ENCODE results near the gene CDK5RAP1.

The CDK5RAP1 gene

DNA sequence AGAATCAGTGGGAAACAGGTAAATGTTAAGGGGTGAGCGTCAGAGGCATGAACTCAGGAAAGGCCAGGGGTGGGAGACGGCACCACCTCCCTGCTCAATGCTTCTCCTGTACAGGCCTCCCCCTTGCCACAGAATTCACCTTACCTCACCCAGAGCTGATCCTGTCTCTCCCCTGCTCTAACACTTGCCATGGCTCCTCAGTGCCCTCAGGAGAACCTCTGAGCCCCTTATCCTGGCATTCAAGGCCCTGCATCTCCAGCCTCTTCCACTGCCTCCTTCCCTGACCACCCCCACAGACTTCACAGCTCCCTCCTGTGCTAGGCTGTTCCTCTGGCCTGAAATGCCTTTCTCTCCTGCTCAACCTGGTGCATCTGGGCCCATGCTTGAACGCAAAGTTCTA is 84.4 kb downstream of the CDK5RAP1 start:
- CTCF ChIA-PET, result interaction anchor here (1.4 kb wide), 1 partner anchor 25 kb away, joined by 3 read pairs; no protein-coding TSS in a partner anchor

DNA sequence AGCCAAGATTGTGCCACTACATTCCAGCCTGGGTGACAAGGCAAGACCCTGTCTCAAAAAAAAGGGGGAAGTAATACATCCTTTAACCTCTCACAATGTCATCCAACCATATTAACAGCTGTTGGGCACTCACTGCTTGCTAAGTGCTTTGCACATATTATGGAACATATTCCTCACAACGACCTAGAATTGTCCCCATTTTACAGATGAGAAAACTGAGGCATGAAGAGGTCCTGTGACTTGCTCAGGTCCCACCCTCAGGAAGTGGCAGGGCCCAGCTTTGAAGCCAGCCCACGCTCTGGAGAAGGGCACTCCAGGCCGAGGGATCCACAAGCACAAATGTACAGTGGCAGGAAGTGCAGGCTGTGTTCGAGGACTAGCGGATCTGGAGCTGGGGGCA is 85.0 kb downstream of the CDK5RAP1 start:
- CTCF ChIA-PET, result interaction anchor here (1.2 to 1.4 kb wide), 2 partner anchors 17 to 24 kb away, joined by 3 to 5 read pairs; no protein-coding TSS in a partner anchor
- TF ChIP-seq, protein P1, sequence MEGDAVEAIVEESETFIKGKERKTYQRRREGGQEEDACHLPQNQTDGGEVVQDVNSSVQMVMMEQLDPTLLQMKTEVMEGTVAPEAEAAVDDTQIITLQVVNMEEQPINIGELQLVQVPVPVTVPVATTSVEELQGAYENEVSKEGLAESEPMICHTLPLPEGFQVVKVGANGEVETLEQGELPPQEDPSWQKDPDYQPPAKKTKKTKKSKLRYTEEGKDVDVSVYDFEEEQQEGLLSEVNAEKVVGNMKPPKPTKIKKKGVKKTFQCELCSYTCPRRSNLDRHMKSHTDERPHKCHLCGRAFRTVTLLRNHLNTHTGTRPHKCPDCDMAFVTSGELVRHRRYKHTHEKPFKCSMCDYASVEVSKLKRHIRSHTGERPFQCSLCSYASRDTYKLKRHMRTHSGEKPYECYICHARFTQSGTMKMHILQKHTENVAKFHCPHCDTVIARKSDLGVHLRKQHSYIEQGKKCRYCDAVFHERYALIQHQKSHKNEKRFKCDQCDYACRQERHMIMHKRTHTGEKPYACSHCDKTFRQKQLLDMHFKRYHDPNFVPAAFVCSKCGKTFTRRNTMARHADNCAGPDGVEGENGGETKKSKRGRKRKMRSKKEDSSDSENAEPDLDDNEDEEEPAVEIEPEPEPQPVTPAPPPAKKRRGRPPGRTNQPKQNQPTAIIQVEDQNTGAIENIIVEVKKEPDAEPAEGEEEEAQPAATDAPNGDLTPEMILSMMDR (IDR thresholded peaks at IDR 0.05; ENCODE audit: control extremely low read depth, extremely low read depth, low read depth, missing control alignments), result no peak

More for the DNA sequence above, 84.4 kb downstream of the CDK5RAP1 start:
- no peak for DNase-seq (ENCODE audit: extremely low spot score)
- POLR2A ChIA-PET, result no interaction called here
- TF ChIP-seq, protein P1 (IDR thresholded peaks at IDR 0.05; ENCODE audit: control extremely low read depth, extremely low read depth, low read depth, missing control alignments), result no peak

DNA sequence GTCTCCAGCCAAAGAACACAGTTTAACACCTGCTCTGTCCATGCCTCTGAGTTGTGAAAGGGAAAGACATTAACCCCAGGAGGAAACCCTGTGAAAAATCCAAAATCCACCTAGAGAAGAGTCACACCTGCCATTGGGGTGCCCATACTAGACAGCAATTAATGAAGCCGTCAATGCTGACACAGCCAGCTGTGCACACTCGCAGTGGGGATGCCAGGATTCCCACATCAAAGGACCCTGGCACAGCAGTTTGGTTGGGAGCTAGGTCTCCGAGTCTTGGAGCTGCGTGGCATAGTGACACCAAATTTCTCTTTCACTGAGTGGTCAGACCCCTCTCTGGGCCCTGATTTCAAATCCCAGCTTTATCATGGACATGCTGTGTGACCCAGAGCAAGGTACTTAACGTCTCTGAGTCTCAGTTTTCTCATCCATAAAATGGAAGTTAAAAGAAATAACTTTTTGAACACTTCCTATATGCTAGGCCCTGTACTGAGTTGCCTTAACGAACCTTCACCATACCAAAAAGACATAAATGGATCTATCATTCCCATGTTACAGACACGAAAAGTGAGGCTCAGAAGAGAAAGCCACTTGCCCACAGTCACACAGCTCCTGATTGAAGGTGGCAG is 87.5 kb downstream of the CDK5RAP1 start:
- DNase-seq (ENCODE audit: extremely low spot score), result no peak
- TF ChIP-seq, protein P1 (IDR thresholded peaks at IDR 0.05; ENCODE audit: control extremely low read depth, extremely low read depth, low read depth, missing control alignments), result no peak
- ChIA-PET CTCF (no interaction called here), POLR2A (no interaction called here)

More for the DNA sequence above, 85.0 kb downstream of the CDK5RAP1 start:
- DNase-seq (ENCODE audit: extremely low spot score), result no peak
- POLR2A ChIA-PET, result no interaction called here

DNA sequence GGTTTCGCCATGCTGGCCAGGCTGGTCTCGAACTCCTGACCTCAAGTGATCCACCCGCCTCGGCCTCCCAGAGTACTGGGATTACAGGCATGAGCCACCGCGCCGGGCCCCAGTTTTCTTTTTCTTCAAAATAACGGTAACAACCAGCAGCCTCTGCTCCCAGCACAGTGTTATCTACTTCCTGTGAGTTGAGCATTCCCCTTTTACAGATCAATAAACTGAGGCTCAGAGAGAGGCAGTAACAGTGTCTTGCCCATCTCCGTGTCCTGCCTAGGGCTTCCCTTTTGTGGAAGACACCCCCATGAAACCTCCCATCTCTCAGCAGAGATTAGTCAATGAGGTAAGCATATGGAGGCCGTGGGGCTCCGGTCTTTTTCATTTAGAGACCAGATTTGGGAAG is 88.7 kb downstream of the CDK5RAP1 start:
- TF ChIP-seq, protein P1 (IDR thresholded peaks at IDR 0.05; ENCODE audit: control extremely low read depth, extremely low read depth, low read depth, missing control alignments), result no peak
- ChIA-PET POLR2A (no interaction called here), CTCF (no interaction called here)
- no peak for DNase-seq (ENCODE audit: extremely low spot score)

DNA sequence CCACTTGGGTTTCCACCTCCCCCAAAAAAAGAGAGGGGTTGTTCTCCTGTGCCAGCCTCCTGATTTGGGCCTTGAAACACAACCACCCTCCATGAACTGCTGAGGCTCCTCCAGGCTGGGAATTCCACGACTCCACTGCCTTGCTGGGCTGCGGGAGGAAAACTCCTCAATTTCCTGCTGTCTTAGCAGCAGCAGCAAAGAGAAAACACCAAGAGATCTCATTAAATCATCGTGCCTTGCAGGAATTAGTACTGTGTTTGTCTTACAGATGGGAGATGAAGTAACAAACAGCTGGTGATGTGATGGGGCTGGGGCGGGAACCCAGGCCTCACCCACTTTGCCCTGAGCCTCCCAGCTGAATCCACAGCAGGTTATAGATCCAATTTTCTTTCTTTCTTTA is 89.3 kb downstream of the CDK5RAP1 start:
- TF ChIP-seq, protein P1 (IDR thresholded peaks at IDR 0.05; ENCODE audit: control extremely low read depth, extremely low read depth, low read depth, missing control alignments), result no peak
- DNase-seq (ENCODE audit: extremely low spot score), result no peak
- CTCF ChIA-PET, result interaction anchor here (1.4 kb wide), 1 partner anchor 12 kb away, joined by 3 read pairs; no protein-coding TSS in a partner anchor
- POLR2A ChIA-PET, result no interaction called here

DNA sequence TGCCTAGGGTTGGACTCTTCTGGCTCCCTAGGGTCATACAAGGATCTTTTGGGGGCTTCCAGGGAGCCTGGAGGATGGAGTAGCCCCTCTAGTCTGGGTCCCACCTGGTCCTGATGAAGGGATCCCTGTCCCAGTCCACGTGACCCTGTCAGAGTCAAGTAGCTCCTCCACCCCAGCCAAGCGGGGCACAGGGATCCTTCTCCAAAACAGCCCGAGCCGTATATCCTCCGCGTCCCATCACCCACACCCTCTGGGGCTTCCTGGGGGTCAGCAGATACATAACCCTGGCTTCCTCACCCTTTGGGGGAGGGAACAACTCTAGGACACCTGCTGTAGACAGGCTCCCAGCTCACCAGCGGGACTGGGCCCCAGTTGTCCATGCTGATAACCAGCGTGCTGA is 90.3 kb downstream of the CDK5RAP1 start:
- ChIA-PET POLR2A (no interaction called here), CTCF (interaction anchor here (1.4 to 1.7 kb wide), 3 partner anchors 11 to 21 kb away, joined by 3 to 4 read pairs (median 3); no protein-coding TSS in a partner anchor)
- no peak for DNase-seq (ENCODE audit: extremely low spot score)
- TF ChIP-seq, protein P1 (IDR thresholded peaks at IDR 0.05; ENCODE audit: control extremely low read depth, extremely low read depth, low read depth, missing control alignments), result no peak

All from GM10248 (cell line).